AG09319 (cell line): ENCODE data around the gene VEGFC.

Experiments
- DNase-seq: peaks from one replicate; pipeline ENCODE4 v3.0.0-alpha.2; 2010; ENCODE audit warnings: low read depth; ENCODE audit errors: extremely low read depth
- TF ChIP-seq, protein P1 (sequence below): IDR thresholded peaks from 2 replicates; pipeline ENCODE4 v1.5.1; 2011; ENCODE audit warnings: low read depth, mild to moderate bottlenecking, inconsistent platforms, low read length, moderate library complexity

Gene VEGFC

DNA sequence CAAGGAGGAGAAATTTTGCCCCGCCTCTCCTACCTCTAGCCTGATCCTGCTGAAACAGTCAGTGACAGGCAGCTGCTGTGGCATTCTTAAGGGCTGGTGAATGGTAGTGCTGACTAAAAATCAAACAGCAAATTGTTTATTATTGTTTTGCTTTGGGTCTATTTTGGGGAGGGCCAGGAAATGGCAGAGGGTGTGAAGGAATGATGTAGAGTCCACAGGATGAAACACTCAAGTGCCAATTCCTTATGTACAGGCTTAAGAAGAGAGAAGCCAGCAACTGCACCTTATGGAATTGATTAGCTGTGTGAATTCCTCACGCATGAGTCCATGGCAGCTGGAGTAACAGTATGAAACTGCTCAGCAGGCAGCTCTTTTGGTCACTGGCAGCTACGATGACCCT lies 39.7 kb downstream of the VEGFC start:
- TF ChIP-seq, protein P1, sequence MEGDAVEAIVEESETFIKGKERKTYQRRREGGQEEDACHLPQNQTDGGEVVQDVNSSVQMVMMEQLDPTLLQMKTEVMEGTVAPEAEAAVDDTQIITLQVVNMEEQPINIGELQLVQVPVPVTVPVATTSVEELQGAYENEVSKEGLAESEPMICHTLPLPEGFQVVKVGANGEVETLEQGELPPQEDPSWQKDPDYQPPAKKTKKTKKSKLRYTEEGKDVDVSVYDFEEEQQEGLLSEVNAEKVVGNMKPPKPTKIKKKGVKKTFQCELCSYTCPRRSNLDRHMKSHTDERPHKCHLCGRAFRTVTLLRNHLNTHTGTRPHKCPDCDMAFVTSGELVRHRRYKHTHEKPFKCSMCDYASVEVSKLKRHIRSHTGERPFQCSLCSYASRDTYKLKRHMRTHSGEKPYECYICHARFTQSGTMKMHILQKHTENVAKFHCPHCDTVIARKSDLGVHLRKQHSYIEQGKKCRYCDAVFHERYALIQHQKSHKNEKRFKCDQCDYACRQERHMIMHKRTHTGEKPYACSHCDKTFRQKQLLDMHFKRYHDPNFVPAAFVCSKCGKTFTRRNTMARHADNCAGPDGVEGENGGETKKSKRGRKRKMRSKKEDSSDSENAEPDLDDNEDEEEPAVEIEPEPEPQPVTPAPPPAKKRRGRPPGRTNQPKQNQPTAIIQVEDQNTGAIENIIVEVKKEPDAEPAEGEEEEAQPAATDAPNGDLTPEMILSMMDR: no peak
- DNase-seq: peak; percentile 87

DNA sequence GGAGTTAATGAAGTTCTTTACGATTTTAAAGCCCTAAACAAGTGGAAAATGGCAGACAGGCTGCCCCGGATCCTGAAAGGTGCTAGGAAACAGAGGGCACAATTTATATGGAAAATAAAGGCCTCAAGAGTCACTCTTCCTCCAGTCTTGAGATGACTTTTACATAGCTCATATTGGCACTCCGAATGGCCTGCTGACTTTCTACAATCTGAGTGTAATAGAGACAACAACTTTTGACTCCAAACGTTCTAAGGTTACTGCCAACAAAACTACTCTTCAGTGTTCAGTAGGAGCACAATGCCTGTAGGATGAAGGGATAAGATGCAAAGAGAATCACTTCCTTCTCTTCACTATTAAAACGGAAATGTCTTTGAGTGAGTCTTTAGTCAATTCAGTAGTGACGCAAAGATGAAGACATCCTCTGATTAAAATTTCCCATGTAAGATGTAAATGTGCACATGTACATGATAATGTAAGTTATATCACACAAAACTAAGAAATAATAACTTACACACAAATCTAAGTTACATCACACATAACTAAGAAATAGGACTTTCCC lies 40.5 kb downstream of the VEGFC start:
- TF ChIP-seq, protein P1: no peak
- DNase-seq: no peak

DNA sequence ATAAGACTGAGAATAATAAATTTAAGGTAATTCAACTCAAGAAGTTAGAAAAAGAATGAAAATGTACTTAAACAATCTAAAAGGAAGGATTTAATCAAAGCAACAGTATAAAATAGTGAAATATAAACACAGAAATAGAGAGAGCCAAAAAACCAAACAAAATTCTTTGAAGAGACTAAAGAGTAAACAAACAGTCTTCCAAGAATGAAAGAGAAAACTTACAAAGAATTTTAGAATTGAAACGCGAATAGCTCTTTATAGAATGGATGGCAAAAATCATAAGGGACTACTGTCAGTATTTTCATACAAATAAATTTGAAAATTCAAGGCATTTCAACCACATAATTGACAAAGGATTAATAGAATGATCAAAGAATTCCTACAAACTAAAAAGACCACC lies 41.7 kb downstream of the VEGFC start:
- no peak for DNase-seq
- TF ChIP-seq, protein P1: no peak

DNA sequence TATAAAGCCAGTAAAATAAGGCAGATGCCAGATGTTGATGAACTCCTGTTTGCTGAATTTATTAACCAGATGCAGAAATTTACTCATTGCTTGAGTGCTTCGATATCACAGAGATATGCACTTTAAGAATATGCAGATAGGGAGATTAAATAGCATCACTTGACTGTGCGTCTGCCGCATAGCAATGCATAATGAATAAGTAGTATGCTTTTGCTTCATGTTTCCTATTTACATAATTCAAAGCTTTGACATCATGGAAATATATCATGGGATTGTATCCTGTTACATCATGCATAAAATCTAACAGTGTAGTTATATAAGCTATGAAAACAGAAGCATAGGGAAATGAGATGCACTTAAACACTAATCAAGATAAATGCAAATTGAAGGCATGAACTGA lies 45.9 kb downstream of the VEGFC start:
- no peak for DNase-seq
- TF ChIP-seq, protein P1: no peak

DNA sequence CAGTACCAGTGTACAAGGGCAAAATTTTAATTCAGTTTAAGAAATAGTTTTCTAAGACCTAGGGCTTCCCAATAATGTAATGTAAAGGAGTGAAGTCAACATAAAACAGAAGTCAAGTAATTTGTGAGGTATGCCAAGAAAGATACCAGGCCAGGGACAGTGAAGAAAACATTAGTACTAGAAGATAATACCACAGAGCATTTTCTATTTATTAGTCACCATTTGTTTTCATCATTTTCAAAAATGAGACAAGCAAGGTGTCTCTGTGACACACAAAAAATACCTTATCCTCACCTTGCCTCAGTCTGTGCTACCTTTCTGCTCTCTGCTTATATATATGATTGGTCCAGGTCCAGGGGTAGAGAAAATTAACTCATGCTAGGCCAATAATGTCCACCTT lies 46.8 kb downstream of the VEGFC start:
- TF ChIP-seq, protein P1: no peak
- DNase-seq: no peak

DNA sequence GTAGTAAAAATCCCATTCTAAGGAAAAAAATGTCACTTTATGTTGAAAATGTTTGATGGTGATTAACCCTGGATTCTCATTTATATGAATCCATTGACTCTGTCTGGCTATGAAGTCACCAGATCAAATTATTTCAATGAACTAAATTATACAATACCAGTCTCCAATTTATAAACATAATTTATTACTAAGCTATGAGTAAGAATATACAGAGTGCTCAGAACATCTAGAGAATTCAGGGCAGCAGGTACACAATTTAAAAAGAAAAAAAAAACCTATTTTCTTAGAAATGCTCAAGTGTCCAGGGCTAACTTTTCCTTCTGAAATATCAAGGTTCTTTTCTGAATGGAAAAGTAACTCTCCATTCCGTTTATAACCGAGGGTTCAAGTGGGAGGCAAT lies 48.6 kb downstream of the VEGFC start:
- TF ChIP-seq, protein P1: no peak

DNA sequence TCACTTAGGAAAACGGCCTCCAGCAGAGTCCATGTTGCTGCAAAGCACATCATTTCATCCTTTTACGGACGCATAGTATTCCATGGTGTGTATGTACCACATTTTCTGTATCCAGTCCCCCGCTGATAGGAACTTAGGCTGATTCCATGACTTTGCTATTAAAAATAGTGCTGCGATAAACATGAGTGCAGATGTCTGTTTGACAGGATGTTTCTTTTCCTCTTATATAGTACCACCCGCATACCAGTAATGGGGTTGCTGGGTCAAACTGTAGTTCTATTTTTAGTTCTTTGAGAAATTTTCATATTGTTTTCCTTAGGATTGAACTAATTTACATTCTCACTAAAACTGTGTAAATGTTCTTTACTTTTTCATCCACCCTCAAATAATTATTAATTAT lies 50.5 kb downstream of the VEGFC start:
- no peak for DNase-seq

More for the DNA sequence above, 48.6 kb downstream of the VEGFC start:
- DNase-seq: no peak

More for the DNA sequence above, 50.5 kb downstream of the VEGFC start:
- TF ChIP-seq, protein P1: no peak
